Nephron progenitor cell (in vitro differentiated cells): ENCODE measurements around the gene ARID5B.
A peak's percentile ranks its signal among the peaks of the same experiment; 100 is the strongest.

Experiments
- DNase-seq: peaks from one replicate; pipeline ENCODE4 v3.0.0; 2021
- H3K27ac Mint-ChIP-seq: 2 replicates; pipeline ENCODE4 v1.8.0; 2021; ENCODE audit warnings: mild to moderate bottlenecking, moderate library complexity, mixed read lengths
- H3K27me3 Mint-ChIP-seq: 2 replicates; pipeline ENCODE4 v1.8.0; 2021; ENCODE audit warnings: mild to moderate bottlenecking, low read depth, mixed read lengths; ENCODE audit not compliant: poor library complexity
- H3K36me3 Mint-ChIP-seq: 2 replicates; pipeline ENCODE4 v1.8.0; 2021; ENCODE audit warnings: low read depth, mixed read lengths
- H3K4me1 Mint-ChIP-seq: 2 replicates; pipeline ENCODE4 v1.8.0; 2021; ENCODE audit warnings: mixed read lengths
- H3K4me3 Mint-ChIP-seq: 2 replicates; pipeline ENCODE4 v1.8.0; 2021; ENCODE audit warnings: mild to moderate bottlenecking, moderate library complexity, mixed read lengths
- H3K9me3 Mint-ChIP-seq: 2 replicates; pipeline ENCODE4 v1.8.0; 2021; ENCODE audit warnings: mild to moderate bottlenecking, moderate library complexity, mixed read lengths
- TF ChIP-seq, protein P1 (sequence below): fragments of 200-600 bp; sonication (generic); IDR thresholded peaks from 2 replicates; pipeline ENCODE4 v1.5.0; 2021; ENCODE audit warnings: antibody characterized with exemption

Gene ARID5B

DNA sequence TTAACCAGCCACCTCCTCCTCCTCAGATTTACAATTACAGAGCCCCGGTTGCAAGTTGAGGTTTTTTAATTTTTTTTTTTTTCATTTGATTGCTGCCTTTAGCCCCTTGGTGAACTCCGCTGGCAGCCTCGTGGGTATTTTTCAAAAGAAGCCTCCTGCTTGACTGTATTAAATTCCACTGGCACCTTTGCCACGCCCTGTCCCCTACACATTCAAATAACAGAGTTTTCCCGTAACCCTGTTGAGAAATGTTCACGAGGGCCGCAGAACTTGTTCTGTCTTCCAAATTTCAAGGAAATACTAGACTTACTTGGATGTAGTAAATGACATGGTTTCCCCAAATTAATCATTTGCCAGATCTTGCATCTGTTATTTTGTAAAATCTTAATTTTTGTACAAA lies 167.0 kb downstream of the ARID5B start:
- TF ChIP-seq, protein P1, sequence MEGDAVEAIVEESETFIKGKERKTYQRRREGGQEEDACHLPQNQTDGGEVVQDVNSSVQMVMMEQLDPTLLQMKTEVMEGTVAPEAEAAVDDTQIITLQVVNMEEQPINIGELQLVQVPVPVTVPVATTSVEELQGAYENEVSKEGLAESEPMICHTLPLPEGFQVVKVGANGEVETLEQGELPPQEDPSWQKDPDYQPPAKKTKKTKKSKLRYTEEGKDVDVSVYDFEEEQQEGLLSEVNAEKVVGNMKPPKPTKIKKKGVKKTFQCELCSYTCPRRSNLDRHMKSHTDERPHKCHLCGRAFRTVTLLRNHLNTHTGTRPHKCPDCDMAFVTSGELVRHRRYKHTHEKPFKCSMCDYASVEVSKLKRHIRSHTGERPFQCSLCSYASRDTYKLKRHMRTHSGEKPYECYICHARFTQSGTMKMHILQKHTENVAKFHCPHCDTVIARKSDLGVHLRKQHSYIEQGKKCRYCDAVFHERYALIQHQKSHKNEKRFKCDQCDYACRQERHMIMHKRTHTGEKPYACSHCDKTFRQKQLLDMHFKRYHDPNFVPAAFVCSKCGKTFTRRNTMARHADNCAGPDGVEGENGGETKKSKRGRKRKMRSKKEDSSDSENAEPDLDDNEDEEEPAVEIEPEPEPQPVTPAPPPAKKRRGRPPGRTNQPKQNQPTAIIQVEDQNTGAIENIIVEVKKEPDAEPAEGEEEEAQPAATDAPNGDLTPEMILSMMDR = no peak
- Mint-ChIP-seq H3K27me3 (peaks cover 3% of the 10 kb centered on the region), H3K9me3 (no peaks in the 10 kb centered on the region), H3K4me3 (no peak overlapping the region), H3K27ac (peak overlapping the region; percentile 32), H3K4me1 (peaks cover 15% of the 10 kb centered on the region), H3K36me3 (peaks cover 78% of the 10 kb centered on the region)
- DNase-seq = no peak

DNA sequence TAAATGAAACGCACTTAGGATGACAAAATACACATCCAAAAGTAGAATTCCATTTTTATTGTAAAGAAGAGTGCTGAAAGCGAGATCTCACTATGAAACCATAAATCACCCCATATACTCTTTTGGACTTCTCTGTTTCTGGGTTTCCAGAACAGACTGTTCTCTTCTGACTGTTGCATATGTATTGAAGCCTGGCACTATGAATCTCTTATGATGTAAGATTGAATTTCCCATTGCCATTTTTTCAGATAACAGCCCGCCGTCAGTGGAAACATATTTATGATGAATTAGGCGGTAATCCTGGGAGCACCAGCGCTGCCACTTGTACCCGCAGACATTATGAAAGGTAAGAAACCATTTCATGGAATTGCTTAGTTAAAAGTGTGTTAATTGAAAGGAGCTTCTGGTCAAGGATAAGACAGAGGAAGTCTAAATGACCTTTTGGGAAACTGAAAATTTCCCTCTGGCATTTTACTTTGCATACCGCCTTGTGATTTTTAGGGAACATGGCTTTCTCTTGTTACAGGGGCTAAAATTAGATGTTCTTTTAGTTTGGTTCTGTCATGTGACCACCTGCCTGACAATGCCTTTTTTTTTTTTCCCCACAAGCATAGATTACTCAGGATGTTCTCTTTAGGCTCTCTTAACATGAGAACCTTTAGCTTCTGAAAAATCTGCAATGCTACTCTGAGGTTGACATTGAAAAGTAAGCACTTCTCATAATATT lies 168.1 kb downstream of the ARID5B start:
- no peak for DNase-seq
- H3K27ac Mint-ChIP-seq = peak overlapping the region; percentile 31

DNA sequence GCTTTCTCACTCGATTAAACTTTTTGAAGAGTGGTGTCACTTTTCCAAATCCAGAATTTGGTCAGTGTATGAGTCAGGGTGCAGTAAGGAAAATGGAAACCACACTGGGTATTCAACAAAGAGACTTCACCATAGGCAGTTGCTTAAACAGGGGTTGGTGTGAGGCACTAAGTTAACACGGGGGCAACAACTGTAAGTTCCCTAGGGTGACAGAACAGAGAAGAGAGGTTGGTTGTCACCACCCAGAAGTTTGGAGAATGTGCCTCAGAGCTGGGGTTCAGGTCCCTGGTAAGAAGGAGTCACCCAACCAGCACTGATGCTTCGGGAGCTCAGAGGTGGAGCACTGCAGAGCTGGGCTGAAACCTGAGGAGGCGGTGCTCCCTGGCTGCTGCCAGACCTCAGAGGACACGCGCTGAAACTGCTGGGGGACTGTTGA lies 170.4 kb downstream of the ARID5B start:
- Mint-ChIP-seq H3K4me1 (peaks cover 20% of the 10 kb centered on the region), H3K9me3 (no peaks in the 10 kb centered on the region), H3K27ac (no peak overlapping the region), H3K36me3 (peaks cover 74% of the 10 kb centered on the region), H3K4me3 (no peak overlapping the region), H3K27me3 (peaks cover 3% of the 10 kb centered on the region)
- TF ChIP-seq, protein P1 = no peak
- DNase-seq = no peak

More for the DNA sequence above, 168.1 kb downstream of the ARID5B start:
- H3K9me3 Mint-ChIP-seq = no peaks in the 10 kb centered on the region
- peaks cover 76% of the 10 kb centered on the region for H3K36me3 Mint-ChIP-seq
- H3K27me3 Mint-ChIP-seq = peaks cover 3% of the 10 kb centered on the region
- H3K4me1 Mint-ChIP-seq = peaks cover 15% of the 10 kb centered on the region
- no peak overlapping the region for H3K4me3 Mint-ChIP-seq
- TF ChIP-seq, protein P1 = no peak

DNA sequence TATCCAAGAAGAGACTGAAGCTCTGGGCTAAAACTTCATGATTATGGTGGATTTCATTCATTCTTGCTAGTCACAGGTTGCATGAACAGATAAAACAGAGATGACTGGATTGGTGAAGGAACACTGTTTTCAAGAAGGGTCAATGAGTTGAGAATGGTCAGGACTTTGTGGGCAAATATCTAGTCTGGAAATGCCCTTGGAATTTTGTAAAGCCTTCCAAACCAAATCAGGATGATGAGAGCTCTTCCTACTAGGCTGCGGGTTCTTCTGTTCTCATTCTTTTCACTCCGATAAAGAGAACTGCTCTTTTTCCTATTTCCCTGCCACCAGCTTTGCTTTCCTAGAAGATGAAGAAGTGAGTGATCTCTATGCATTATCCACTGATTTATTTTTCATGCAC lies 171.4 kb downstream of the ARID5B start:
- DNase-seq = no peak
- Mint-ChIP-seq H3K36me3 (peaks cover 83% of the 10 kb centered on the region), H3K4me3 (no peak overlapping the region), H3K9me3 (no peaks in the 10 kb centered on the region), H3K27ac (no peak overlapping the region), H3K4me1 (peaks cover 20% of the 10 kb centered on the region), H3K27me3 (peaks cover 3% of the 10 kb centered on the region)
- TF ChIP-seq, protein P1 = no peak

DNA sequence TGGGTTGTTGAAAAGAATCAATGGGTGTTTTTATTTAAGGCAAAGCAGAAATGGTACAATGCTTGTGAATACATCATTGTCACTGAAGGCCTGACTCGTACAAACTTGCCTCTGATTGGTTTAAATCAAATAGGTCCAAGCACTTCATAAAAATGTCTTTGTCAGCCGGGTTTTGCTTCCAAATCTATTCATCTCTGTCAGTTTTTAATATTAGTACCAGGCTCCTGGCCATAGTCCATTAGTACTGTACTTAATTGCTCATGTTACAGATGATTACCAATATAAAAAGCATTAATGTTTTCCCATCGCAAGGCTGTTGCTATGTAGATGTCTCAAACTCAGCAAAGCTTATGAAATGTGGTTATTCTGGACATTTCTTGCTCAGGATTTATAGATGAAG lies 171.9 kb downstream of the ARID5B start:
- H3K9me3 Mint-ChIP-seq = no peaks in the 10 kb centered on the region
- H3K36me3 Mint-ChIP-seq = peaks cover 89% of the 10 kb centered on the region
- TF ChIP-seq, protein P1 = no peak
- no peak for DNase-seq
- H3K27ac Mint-ChIP-seq = no peak overlapping the region
- no peak overlapping the region for H3K4me3 Mint-ChIP-seq
- H3K4me1 Mint-ChIP-seq = peaks cover 20% of the 10 kb centered on the region
- H3K27me3 Mint-ChIP-seq = peaks cover under 1% of the 10 kb centered on the region

DNA sequence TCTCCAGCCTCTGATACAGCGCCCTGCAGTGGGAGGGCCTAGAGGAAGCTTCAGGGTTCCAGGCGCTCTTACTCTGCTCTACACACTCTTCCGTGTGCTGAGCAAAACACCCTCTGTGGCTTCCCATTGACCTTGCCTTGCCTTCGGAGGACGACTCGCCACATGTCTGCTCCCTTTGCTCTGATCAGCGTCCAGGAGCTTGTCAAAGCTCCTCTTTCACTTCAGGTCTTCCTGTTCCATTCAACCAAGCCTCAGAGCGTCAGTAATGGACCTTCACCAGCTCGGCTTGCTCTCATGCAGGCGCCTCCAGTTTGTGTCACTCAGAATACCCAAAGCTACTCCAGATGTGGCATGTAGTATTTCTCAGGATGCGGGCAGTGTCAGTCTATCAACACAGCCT lies 173.9 kb downstream of the ARID5B start:
- no peaks in the 10 kb centered on the region for H3K27me3 Mint-ChIP-seq
- no peak for DNase-seq
- TF ChIP-seq, protein P1 = no peak
- H3K4me3 Mint-ChIP-seq = no peak overlapping the region
- no peaks in the 10 kb centered on the region for H3K9me3 Mint-ChIP-seq
- H3K36me3 Mint-ChIP-seq = peaks cover 92% of the 10 kb centered on the region
- no peak overlapping the region for H3K27ac Mint-ChIP-seq
- peaks cover 20% of the 10 kb centered on the region for H3K4me1 Mint-ChIP-seq
